GM19324 (cell line): ENCODE measurements around the gene XRCC2.
"Not testable (repeated sequence)": the region's sequence is repeated elsewhere in the genome, so short reads cannot be mapped to it uniquely, and the experiment has no call there.

Experiments
- ATAC-seq: cut with Tn5 transposase; IDR thresholded peaks from one replicate; pipeline ENCODE4 v1.9.1; 2021; ENCODE audit warnings: mild to moderate bottlenecking, moderate library complexity; ENCODE audit not compliant: unreplicated experiment, low FRiP score

XRCC2 gene

DNA sequence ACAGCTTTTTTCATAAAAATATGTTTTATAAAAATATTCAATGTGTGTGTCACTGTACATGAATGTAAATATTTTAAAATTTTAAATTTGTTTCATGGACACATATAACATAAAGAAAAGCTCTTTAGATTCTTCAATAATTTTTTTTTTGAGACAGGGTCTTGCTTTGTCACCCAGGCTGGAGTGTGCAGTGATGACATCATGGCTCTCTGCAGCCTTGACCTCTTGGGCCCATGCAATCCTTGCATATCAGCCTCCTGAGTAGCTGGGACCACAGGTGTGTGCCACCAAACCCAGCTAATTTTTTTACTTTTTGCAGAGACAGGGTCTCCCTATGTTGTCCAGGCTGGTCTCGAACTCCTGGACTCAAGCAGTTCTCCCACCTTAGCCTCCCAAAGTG is 9.9 kb downstream of the XRCC2 start:
- ATAC-seq, result no peak

DNA sequence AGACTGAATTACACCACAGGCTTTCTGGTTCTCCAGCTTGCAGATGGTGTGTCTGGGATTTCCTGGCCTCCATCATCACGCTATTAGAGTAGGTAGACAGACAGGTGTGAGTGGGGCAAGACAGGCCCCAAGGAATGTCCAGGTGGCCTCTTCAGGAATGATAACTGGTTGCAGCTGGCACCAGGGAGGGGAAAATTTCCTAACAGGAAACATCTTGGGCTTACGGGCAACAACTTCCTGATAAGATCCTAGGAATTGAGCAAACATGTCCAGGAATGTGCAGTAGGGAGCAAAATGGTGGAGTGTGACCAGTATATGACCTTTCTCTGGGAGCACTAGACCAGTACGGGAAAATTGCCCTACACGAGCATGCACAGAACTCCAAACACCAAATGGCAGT is 11.3 kb downstream of the XRCC2 start:
- ATAC-seq, result no peak

DNA sequence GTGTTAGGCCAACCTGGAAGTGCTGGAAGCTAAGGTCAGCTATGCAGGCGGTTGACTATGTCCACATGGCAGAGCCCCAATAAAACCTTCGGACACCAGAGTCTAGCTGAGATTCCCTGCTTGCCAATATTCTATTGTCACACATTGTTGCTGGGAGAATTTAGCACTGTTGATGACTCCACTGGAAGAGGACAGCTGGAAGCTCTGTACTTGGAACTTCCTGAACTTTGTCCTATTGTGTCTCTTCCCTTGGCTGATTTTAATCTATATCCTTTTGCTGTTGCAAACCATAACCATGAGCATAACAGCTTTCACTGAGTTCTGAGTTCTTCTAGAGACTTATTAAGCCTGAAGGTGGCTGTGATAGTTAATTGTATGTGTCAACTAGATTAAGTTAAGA is 12.0 kb downstream of the XRCC2 start:
- ATAC-seq, result no peak

DNA sequence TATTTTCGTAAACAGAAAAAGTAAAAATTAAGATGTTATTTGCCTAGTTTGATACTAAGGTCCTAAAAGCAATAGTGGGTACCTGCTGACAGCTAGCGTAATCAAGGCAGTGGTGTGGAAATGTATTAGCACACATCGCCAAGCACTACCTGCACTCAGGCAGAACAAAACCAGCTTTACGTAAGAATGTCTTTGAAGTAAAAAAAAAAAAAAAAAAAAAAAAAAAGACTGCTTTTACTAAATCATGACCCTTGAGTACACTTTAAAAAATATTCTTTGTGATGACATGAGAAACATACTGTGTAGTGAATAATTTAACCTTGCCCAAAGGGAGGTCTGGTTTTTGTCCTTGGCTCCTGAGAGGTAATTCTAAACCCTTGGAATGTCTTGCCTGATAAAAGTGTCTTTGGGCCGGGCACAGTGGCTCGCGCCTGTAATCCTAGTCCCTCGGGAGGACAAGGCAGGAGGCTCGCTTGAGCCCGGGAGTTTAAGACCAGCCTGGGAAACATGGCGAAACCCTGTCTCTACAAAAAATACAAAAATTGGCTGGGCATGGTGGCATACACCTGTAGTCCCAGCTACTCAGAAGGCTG is 12.7 kb downstream of the XRCC2 start:
- no peak for ATAC-seq

DNA sequence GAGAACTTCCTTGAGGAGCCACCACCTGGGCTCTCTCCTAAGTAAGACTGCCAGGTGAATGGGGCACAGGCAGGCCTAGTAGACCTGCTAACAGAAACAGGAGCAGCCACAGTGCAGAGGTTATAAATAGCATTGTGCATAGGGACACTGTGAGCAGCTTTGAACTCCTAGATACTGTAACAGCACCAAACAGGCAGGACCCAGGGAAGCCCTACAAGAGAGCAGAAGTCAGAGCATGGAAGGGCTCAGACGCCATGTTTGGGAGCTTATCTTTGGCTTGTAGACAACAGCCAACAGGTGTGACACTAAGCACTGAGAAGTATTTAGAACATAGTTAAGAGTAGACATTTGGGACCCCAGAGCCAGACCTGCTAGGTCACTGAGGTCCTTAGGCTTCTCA is 14.5 kb downstream of the XRCC2 start:
- no peak for ATAC-seq

DNA sequence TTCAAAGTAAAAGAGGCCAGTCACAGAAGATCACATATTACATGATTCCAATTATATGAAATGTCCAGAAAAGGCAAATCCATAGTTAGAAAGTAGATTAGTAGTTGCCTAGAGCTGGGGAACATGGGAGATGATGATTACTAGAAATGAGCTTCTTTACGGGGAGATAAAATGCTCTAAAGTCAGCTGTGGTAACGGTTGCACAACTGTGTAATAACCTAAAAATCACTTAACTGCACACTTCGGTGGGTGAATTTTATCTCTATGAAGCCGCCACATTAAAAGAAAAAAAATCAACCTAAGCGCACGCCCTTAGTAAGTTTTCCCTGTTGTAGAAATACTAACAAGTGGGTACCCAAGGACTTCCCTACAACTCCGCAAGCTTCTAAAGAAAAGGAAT is 15.9 kb downstream of the XRCC2 start:
- no peak for ATAC-seq

DNA sequence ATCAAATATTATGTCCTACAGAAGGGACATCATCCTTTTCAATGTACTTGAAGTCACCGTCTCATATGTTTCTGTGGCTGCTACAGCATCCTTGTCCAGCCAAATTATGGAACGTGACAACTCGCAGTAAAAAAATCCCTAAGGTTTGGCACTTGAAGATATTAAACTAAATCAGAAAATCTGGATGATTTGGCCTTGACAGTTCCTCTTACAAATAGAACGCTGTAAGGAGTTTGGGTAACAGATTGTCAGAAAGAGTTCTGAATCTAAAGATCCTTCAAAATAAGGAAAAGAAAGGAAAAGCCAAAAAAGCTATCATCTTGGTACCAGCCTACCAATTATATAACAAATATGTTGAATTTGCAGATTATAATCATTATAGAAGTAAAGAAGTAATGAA is 21.0 kb downstream of the XRCC2 start:
- ATAC-seq, result no peak

DNA sequence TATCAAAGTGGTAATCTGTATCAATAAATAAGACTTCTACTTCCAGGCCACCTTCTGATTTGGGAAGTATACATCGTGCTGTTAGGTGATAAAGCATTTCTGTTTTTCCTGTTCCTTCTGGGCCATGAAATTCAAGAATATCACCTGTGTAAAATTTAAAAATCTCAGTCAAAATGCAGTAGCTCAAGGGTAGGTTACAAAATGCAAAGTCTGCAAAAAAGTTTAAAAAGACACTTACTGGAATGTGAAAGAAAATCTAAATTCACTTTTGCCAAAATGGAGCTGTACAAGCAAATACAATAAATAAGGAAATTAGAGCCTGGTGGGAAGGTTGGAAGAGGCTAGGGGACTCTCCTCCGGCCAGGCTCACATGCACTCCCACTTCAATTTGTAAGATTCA is 26.7 kb downstream of the XRCC2 start:
- no peak for ATAC-seq

DNA sequence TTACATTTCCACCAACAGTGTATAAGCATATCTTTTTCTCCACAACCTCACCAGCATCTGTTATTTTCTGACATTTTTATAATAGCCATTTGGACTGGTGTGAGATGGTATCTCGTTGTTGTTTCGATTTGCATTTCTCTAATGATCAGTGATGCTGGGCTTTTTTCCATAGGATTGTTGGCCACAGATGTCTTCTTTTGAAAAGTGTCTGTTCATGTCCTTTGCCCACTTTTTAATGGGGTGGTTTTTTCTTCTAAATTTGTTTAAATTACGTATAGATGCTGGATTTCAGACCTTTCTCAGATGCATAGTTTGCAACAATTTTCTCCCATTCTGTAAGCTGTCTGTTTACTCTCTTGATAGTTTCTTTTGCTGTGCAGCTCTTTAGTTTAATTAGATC is 28.9 kb downstream of the XRCC2 start:
- ATAC-seq, result no peak

DNA sequence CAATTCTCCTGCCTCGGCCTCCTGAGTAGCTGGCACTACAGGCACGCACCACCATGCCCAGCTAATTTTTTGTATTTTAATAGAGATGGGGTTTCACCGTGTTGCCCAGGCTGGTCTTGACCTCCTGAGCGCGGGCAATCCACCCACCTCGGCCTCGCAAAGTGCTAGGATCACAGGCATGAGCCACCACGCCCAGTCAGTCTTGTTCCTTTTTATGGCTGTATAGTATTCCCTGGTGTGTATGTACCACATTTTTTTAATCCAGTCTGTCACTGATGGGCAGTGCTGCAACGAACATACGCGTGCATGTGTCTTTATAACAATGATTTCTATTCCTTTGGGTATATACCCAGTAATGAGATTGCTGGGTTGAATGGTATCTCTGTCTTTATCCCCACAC is 29.4 kb downstream of the XRCC2 start:
- ATAC-seq, result not testable (repeated sequence)

DNA sequence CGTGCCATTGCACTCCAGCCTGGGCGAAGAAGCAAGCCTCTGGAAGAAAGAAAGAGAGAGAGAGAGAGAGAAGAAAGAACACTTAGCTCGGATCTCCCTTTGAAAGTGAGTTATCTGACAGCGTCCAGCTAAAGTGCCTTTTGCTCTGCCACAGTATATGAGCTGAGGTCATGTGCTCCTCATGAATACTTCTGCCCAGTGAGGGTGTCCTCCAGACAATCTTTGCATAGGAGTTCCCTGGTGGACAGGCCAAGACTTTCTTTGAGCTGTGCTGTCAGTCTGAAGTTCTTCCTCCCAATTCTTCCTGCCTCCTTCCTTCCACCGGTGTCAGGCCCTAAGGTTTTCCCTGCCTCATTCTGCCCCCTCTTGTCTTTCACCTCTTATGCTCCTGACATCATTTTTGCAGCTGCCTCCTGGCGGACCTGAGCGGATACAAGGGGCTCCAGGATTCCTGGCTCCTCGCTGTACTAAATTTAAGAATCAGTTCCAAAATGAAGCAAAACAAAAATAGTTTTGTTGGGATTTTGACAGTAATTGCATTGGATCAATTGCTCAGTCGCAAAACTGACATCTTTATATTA is 31.9 kb downstream of the XRCC2 start:
- no peak for ATAC-seq

DNA sequence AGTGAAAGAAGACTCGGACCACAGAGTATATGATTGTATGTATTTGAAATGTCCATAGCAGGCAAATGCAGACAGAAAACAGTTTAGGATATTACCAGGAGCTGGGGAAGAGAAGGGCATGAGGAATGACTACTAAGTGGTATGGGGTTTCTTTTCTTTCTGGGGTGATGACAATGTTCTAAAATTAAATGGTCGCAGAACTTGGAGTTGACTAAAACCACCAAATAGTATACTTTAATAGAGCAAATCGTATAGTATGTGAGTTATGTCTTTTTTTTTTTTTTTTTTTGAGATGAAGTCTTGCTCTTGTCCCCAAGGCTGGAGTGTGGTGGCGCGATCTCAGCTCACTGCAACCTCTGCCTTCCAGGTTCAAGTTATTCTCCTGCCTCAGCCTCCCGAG is 34.6 kb downstream of the XRCC2 start:
- no peak for ATAC-seq

DNA sequence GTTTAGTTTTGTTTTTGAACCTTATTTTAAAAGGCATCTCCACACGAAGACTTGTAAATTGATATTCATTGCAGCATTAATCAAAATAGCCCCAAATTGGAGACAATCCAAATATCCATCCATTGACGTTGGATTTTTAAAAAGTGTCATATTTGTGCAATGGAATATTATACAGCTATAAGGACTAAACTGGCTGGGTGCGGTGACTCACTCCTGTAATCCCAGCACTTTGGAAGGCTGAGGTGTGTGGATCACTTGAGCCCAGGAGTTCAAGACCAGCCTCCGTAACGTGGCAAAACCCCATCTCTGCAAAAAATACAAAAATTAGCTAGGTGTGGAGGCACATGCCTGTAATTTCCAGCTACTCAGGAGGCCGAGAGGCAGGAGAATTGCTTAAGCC is 35.1 kb downstream of the XRCC2 start:
- ATAC-seq, result no peak

DNA sequence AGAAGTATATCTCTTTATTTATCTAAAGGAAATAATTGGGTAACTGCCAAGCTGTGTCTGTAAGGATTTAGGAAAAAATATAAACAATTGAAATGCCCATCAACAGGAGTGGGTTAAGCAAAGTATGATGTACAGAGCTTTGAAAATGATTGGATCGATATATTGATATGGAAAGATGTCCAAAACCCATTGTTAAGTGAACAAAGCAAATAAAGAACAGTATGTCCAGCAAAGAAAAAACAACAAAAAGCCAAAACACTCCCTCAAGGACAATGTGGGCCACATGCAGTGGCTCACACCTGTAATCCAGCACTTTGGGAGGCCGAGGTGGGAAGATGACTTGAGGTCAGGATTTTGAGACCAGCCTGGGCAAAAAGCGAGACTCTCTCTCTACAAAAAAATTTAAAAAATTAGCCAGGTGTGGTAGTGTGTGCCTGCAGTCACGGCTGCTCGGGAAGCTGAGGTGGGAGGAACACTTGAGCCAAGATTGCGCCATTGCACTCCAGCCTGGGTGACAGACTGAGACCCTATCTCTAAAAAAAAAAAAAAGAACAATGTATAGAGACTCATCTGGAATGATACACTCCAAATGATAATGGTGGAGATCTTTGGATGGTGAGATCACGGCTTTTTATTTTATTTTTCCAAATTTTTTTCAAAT is 37.9 kb downstream of the XRCC2 start:
- ATAC-seq, result no peak

DNA sequence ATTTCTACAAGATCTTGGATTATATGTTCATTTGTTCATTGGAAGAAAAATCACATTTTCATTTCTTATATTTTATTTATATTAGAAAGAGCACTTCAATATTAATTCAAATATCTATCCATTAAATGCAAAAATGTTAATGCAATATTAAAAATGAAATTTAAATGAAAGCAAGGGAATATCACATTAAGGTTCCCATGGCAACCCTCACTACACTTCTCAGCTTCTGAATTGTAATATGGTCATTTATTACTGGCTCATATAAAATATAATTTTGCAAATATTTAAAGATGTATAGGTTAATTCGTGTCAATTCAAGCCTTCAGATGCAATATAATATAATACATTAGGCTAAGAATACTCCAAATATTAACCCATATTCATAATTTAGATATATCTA is 38.8 kb downstream of the XRCC2 start:
- ATAC-seq, result no peak

DNA sequence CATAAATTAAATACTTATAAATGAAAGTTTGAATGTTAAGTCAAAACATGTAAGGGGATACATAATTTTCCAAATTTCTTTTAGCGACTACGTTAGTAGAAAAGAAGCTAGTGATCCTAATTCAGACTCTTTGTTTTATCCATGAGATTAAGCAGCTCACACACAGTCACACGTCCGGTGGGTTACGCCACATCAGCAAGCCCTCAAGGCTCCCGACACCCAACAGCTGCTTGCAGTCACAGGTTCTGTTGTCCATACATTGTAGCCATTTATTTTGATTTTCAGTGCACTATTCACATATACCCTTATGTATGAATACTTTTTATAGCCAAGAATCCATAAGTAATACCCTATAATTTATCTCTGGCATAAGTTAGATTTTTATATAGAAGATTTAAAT is 39.5 kb downstream of the XRCC2 start:
- no peak for ATAC-seq

DNA sequence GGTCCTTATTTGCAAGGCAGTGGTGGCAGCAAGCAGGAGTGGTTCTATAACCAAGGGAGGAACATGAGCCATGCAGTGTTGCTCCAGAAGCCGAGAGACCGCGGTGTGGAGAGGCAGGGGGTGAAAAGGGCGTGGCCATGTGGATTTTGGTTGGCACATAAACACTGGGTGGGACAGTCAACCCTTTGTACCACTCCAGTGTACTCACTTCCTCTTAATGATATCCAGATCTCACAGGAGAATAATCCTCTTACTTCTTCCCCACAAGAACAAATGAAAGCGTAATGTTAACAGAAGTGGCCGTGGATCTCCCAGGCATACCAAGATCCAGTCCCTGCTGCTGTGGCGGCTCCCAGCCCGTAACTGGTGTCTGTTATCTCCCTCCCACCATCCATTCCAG is 42.4 kb downstream of the XRCC2 start:
- no peak for ATAC-seq

DNA sequence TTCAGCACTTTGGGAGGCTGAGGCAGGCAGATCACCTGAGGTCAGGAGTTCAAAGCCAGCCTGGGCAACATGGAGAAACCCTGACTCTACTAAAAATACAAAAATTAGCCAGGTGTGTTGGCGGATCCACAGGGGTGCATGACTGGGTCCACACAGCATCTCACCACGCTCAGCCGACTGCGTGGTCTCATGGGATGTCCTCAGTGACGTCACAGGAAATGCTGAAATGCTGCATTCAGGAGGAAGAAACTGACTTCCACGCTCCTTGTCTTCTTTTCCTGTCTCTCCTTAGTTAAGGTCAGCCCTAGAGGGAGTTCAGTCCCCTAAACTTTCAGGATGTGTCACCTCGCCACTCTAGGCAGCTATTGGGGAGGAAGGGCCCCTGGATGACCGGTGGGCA is 42.9 kb downstream of the XRCC2 start:
- ATAC-seq, result no peak

DNA sequence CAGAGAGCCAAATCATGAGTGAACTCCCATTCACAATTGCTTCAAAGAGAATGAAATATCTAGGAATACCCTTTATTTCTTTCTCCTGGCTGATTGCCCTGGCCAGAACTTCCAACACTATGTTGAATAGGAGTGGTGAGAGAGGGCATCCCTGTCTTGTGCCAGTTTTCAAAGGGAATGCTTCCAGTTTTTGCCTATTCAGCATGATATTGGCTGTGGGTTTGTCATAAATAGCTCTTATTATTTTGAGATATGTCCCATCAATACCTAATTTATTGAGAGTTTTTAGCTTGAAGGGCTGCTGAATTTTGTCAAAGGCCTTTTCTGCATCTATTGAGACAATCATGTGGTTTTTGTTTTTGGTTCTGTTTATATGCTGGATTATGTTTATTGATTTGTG is 47.2 kb downstream of the XRCC2 start:
- not testable (repeated sequence) for ATAC-seq

DNA sequence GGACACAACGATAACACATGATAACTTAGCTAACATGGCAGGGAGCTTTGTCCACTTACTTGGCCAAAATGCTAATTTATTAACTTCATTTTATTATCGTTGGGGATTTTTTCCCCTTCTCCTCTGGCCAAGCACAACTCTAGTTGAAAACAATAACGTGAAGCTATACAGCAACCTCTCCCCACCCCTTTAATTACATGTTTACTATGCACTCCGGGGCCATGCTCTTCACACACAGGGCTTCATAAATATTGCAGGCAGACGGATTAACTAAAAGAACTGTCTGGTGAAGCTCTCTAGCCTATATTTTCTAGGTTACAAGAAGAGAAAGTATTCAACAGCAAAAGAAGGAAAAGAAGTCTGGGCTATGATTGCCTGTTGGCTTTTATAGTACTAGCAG is 51.7 kb downstream of the XRCC2 start:
- no peak for ATAC-seq

DNA sequence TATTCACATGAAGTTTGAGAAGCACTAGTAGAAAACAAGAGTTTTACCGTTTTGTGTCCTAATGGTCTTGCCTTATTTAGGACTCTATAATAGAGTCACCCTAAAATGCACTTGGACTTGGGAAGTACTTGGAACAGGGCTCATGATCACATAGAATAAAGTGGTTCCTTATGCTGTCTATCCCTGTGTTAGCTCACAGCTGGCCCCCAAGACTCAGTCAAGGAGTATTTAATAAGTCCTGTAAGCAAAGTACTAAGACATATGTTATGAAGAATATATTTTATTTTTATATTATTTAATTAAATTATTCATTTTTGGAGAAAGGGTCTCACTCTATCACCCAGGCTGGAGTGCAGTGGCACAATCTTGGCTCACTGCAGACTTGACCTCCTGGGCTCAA is 54.5 kb downstream of the XRCC2 start:
- ATAC-seq, result no peak

DNA sequence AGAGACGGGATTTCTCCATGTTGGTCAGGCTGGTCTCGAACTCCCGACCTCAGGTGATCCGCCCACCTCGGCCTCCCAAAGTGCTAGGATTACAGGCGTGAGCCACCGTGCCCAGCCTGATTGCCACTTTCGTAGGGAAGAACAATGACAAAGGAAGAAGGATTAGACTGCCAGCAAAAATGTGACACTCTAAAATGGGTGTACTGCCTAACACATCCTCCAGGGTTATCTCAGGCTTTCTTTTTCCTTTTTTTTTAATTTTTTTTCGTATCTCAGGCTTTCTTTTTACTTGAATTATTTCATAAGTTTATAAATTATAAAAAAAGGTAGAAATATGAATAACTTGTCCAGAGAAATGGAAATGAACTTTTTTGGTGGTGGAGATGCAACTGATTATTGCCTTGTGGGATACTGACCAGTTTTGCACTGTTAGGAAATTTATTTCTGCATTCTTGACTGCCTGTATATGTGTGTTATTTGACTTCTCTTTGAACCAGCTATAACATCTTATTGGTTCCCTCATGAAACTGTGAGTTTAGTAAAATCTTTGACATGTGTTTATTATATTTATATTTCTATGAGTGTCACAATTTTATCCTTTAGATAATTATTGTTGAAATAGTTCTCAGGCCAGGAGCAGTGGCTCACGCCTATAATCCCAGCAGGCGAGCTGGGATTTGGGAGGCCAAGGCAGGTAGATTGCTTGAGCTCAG is 56.8 kb downstream of the XRCC2 start:
- ATAC-seq, result no peak
